Measurements from ENCODE around the gene THOP1. TPM values are rescaled to one million over a fixed set of nuclear protein-coding genes. Genes with fewer than 3 reads are reported as not detected.

THOP1 gene
- total and polyA plus RNA-seq, 9 donors, result 11.3 to 54.7 (median 39.5) TPM

DNA sequence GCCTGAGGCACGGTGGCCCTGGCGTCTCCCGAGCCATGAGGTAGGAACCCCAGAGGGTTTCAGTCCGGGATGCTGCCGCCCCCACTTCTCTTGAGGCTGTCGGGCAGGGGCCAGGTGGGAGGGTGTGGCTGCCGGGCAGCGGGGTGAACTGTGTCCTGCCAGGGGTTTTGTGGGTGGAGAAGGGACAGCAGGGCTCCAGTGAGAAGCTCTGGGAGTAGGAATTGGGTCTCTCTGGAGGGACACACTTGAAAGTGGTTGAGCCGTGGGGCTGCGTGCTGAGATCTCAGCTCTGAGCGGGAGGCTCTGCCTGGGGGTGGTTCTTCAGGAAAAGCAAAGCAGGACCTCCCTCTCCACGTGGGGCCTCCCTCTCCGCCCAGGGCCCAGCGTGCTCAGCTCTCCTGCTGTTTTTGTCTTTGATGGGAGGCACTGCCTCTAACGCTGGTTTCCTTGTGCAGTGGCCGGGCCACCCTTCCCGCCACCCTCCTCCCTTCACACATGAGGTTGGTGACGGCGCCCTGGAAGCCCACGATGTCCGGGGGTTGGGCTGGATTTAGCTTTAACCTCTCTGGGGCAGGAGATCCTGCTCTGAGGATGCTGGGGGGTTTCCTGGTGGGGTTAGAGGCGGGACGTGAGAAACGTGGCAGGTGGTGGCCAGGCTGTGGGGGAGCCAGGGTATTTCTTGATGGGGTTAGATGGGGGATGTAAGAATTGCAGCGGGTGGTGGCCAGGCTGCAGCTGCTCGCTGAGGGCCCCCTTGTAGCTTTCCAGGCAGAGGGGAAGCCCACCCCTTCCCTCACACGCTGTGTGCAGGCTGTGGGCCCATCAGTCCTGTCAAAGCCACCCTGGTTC lies 19.1 kb downstream of the THOP1 start:
- no peak overlapping the region for H3K27ac ChIP-seq
- WGBS, 3 donors, result 87 to 89% (median 89%) methylated on average over 26 to 27 of the region's 27 CpGs
- no peaks in the 10 kb centered on the region for H3K36me3 ChIP-seq
- intact Hi-C loops (cut with DNase I), result no loop called here
- no peak overlapping the region for H3K4me3 ChIP-seq
- no peak for DNase-seq
- no peaks in the 10 kb centered on the region for H3K9me3 ChIP-seq
- TF ChIP-seq POLR2A (IDR thresholded peaks at IDR 0.05) (no peak), EP300 (IDR thresholded peaks at IDR 0.05) (no peak), CTCF (IDR thresholded peaks at IDR 0.05) (no peak)
- H3K4me1 ChIP-seq (ENCODE audit: insufficient read depth), result no peaks in the 10 kb centered on the region
- H3K27me3 ChIP-seq, result no peaks in the 10 kb centered on the region

DNA sequence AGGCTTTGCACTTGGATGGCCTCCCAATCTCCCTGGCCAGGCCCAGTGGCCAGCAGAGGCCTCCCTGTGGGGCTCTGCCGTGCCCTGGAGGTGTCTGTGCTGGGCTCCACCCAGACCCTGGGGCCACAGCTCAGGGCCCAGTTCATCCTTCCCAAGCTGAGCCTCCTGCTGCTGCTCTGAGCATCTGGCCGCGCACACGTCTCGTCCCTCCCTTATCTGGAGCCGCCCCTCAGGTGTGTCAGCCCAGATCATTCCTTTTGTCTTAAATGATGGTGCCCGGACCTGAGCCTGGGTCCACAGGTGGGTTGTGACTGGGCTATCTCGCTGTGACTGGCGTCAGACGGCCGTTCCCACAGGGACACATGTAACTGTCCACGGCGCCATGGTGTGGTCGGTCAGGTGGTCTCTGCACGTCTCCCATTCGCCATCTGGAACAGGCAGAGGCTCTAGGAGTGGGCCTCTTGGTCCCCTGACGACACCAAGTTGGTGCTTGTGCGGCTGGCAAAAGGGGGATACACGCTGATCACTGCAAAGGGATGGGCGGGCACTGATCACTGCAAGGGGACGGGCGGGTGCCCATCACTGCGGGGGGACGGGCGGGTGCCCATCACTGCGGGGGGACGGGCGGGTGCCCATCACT lies 20.1 kb downstream of the THOP1 start:
- H3K36me3 ChIP-seq, result no peaks in the 10 kb centered on the region
- intact Hi-C loops (cut with DNase I), result no loop called here

DNA sequence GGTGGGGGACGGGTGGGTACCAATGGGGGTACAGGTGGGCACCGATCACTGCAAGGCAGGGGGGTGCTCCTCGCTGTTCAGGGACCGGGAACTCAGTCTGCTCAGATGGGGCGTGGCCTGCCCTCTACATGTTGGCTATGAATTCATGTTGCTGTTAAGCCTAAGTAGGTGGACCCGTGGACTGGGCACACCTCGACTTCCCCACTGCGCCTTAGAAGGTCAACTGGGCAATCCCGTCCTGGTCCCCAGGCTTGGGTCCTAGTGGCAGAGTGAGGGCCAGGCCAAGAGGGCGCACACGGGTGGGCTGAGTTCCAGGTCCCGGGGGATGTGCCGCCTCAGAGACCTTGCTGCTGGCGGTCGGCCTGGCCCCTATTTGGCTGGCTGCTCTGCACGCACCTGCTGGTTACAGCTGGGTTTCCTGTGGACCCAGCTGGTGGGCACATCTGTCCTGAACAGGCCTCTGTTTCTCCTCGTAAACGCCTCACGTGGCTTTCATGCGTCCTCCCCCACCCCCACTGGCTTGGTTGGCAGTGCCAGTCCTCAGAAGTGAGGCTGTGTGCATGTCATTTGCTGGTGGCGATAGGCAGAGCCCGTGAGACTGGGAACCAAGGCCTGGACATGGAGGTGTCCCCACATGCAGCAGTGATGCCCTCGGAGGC lies 20.8 kb downstream of the THOP1 start:
- no peak for TF ChIP-seq CTCF (IDR thresholded peaks at IDR 0.05)
- no peak for TF ChIP-seq EP300 (IDR thresholded peaks at IDR 0.05)
- no peak for TF ChIP-seq POLR2A (IDR thresholded peaks at IDR 0.05)

More for the DNA sequence above, 20.1 kb downstream of the THOP1 start:
- Histone ChIP-seq H3K4me3 (no peak overlapping the region), H3K9me3 (no peaks in the 10 kb centered on the region), H3K27me3 (no peaks in the 10 kb centered on the region), H3K27ac (no peak overlapping the region), H3K4me1 (ENCODE audit: insufficient read depth) (no peaks in the 10 kb centered on the region)
- TF ChIP-seq POLR2A (IDR thresholded peaks at IDR 0.05) (no peak), EP300 (IDR thresholded peaks at IDR 0.05) (no peak), CTCF (IDR thresholded peaks at IDR 0.05) (no peak)
- WGBS, 3 donors, result 95 to 97% (median 96%) methylated on average over 19 to 28 of the region's 28 CpGs
- DNase-seq, result no peak

DNA sequence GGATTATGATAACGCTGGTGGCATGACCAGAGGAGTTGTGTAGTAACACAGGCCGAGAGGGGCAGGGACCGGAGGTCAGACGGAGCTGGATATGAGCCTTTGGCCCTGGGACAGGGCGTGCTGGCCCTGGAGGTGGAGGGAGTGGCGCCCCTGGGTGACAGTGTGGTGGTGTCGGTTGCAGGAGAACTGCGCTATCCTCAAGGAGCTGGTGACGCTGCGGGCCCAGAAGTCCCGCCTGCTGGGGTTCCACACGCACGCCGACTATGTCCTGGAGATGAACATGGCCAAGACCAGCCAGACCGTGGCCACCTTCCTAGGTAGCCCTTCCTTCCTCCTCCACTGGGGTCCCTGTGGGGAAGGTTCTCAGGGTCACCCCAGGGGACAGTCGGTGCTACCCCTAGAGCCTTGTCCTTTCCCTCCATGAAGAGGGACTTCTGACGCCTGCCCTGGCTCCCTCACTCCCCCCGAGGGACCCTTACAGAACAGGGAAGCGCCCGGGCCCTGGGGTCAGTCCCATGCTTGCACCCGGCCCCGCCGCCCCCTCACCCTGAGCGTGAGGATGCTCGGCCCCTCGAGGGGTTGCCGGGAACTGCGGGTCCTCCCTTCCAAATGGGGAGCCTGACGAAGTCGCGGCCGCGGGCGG lies 21.6 kb downstream of the THOP1 start:
- H3K9me3 ChIP-seq, result no peaks in the 10 kb centered on the region
- no peaks in the 10 kb centered on the region for H3K36me3 ChIP-seq
- intact Hi-C loops (cut with DNase I), result no loop called here
- no peaks in the 10 kb centered on the region for H3K27me3 ChIP-seq
- H3K4me1 ChIP-seq (ENCODE audit: insufficient read depth), result no peaks in the 10 kb centered on the region
- 92 to 96% (median 96%) methylated on average over 31 to 34 of the region's 34 CpGs for WGBS, 3 donors
- no peak overlapping the region for H3K4me3 ChIP-seq
- no peak overlapping the region for H3K27ac ChIP-seq
- TF ChIP-seq CTCF (IDR thresholded peaks at IDR 0.05) (no peak), POLR2A (IDR thresholded peaks at IDR 0.05) (no peak), EP300 (IDR thresholded peaks at IDR 0.05) (no peak)
- no peak for DNase-seq

More for the DNA sequence above, 20.8 kb downstream of the THOP1 start:
- Histone ChIP-seq H3K9me3 (no peaks in the 10 kb centered on the region), H3K36me3 (no peaks in the 10 kb centered on the region), H3K27ac (no peak overlapping the region), H3K4me1 (ENCODE audit: insufficient read depth) (no peaks in the 10 kb centered on the region), H3K27me3 (no peaks in the 10 kb centered on the region), H3K4me3 (no peak overlapping the region)
- 89 to 94% (median 90%) methylated on average over 22 to 23 of the region's 23 CpGs for WGBS, 3 donors
- intact Hi-C loops (cut with DNase I), result no loop called here
- DNase-seq, result no peak

Data from ovary (tissue), 9 donors.